Parathyroid adenoma (tissue), 2 donors: ENCODE data around the gene LRSAM1.

Experiments
- H2AFZ ChIP-seq: fragments of 300-600 bp; sonication (generic); one replicate; pipeline ENCODE4 v1.7.0; 2017; ENCODE audit warnings: antibody characterized with exemption, mild to moderate bottlenecking
- H3K27ac ChIP-seq: fragments of 300-600 bp; sonication (generic); one replicate; pipeline ENCODE4 v1.7.0; 2017
- H3K27me3 ChIP-seq: fragments of 300-600 bp; sonication (generic); one replicate; pipeline ENCODE4 v1.7.0; 2017; ENCODE audit warnings: low read length; ENCODE audit not compliant: control insufficient read depth, insufficient read depth
- H3K36me3 ChIP-seq: fragments of 300-600 bp; sonication (generic); one replicate; pipeline ENCODE4 v1.7.0; 2017; ENCODE audit warnings: low read length; ENCODE audit not compliant: control insufficient read depth, insufficient read depth
- H3K4me1 ChIP-seq: fragments of 300-600 bp; sonication (generic); one replicate; pipeline ENCODE4 v1.7.0; 2017; ENCODE audit warnings: control low read depth
- H3K4me2 ChIP-seq: fragments of 300-600 bp; sonication (generic); one replicate; pipeline ENCODE4 v1.7.0; 2017; ENCODE audit warnings: low read length
- H3K4me3 ChIP-seq: fragments of 300-600 bp; sonication (generic); one replicate; pipeline ENCODE4 v1.7.0; 2017; ENCODE audit warnings: low read depth, low read length
- H3K79me2 ChIP-seq: fragments of 300-600 bp; sonication (generic); one replicate; pipeline ENCODE4 v1.7.0; 2017; ENCODE audit warnings: control low read depth
- H3K9ac ChIP-seq: fragments of 300-600 bp; sonication (generic); one replicate; pipeline ENCODE4 v1.7.0; 2017; ENCODE audit warnings: mild to moderate bottlenecking
- H3K9me3 ChIP-seq: fragments of 300-600 bp; sonication (generic); one replicate; pipeline ENCODE4 v1.7.0; 2017; ENCODE audit warnings: low read length; ENCODE audit not compliant: control insufficient read depth
- TF ChIP-seq, protein P1 (sequence below): fragments of 300-600 bp; sonication (generic); IDR thresholded peaks from one replicate; pipeline ENCODE4 v1.7.0; 2017; ENCODE audit warnings: antibody characterized with exemption, mild to moderate bottlenecking
- donor health status: primary hyperparathyroidism.

Gene LRSAM1

DNA sequence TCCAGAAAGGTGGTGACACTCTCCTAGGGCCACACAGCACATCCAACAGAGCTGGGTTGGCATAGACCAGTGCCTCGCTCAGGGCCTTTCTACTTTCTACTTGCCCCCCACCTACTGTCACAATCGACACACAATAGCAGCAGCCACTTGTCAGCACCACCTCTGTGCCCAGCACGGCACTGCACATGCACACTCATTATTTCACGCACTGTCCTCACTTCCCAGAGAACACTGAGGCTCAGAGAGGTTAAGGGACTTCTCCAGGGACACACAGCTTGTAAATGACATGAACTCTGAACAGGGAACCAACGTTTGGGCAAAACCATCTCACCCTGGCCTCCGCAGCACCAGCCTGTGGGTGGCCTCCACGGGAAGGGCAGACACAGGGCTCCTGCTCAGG, 89.9 kb downstream of the LRSAM1 start:
- peaks cover 39% of the 10 kb centered on the region for H3K79me2 ChIP-seq
- H2AFZ ChIP-seq: no peak overlapping the region
- H3K9me3 ChIP-seq: no peaks in the 10 kb centered on the region
- H3K36me3 ChIP-seq: no peaks in the 10 kb centered on the region
- no peaks in the 10 kb centered on the region for H3K27me3 ChIP-seq
- H3K4me1 ChIP-seq: no peaks in the 10 kb centered on the region
- no peak overlapping the region for H3K4me3 ChIP-seq
- no peak overlapping the region for H3K27ac ChIP-seq
- no peak overlapping the region for H3K9ac ChIP-seq
- TF ChIP-seq, protein P1, sequence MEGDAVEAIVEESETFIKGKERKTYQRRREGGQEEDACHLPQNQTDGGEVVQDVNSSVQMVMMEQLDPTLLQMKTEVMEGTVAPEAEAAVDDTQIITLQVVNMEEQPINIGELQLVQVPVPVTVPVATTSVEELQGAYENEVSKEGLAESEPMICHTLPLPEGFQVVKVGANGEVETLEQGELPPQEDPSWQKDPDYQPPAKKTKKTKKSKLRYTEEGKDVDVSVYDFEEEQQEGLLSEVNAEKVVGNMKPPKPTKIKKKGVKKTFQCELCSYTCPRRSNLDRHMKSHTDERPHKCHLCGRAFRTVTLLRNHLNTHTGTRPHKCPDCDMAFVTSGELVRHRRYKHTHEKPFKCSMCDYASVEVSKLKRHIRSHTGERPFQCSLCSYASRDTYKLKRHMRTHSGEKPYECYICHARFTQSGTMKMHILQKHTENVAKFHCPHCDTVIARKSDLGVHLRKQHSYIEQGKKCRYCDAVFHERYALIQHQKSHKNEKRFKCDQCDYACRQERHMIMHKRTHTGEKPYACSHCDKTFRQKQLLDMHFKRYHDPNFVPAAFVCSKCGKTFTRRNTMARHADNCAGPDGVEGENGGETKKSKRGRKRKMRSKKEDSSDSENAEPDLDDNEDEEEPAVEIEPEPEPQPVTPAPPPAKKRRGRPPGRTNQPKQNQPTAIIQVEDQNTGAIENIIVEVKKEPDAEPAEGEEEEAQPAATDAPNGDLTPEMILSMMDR: no peak
- no peak overlapping the region for H3K4me2 ChIP-seq

DNA sequence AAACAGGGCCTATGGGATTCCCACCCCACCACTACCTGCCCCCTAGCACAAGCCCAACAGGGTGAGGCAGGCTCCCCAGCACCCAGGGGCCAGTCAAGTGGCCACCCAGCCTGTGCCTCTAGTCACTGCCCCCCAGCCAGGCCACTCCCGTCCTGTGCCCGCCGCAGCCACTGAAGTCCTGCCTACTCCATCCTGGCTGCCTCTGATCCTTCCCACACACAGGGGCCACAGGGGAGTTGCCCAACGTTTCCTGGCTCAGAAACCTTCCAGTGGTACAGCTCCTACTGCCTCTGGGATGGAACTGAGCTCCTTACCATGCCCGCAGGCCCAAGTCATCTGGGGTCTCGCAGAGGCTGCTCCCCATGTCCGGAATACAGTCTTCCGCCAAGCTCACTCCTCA, 90.6 kb downstream of the LRSAM1 start:
- Histone ChIP-seq H3K27me3 (no peaks in the 10 kb centered on the region), H3K27ac (no peak overlapping the region), H3K9ac (no peak overlapping the region), H3K9me3 (no peaks in the 10 kb centered on the region), H3K36me3 (no peaks in the 10 kb centered on the region), H3K4me3 (no peak overlapping the region), H3K4me2 (no peak overlapping the region), H3K79me2 (peaks cover 44% of the 10 kb centered on the region), H3K4me1 (no peaks in the 10 kb centered on the region), H2AFZ (no peak overlapping the region)
- TF ChIP-seq, protein P1: no peak

DNA sequence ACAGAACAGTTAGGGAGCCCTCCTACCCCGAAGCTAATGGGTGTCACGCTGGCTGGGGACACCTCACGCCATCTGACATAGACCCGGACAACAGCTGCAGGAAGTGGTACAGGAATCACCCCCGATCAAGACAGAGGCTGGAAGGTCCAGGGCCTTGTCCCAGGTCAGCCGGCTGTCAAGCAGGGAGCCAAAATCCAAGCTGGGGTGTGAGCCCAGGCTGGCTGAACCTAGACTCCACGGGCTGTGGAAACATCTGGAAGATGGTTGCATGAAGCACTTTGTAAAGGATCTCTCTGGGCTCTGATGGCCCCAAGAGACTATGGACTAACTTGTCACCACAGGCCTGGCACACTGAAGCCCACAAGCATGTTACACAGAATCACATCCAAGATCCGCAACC, 91.9 kb downstream of the LRSAM1 start:
- H3K9me3 ChIP-seq: no peaks in the 10 kb centered on the region
- no peaks in the 10 kb centered on the region for H3K27me3 ChIP-seq
- H3K27ac ChIP-seq: no peak overlapping the region
- TF ChIP-seq, protein P1: no peak
- no peak overlapping the region for H2AFZ ChIP-seq
- no peak overlapping the region for H3K4me2 ChIP-seq
- no peak overlapping the region for H3K4me3 ChIP-seq
- no peaks in the 10 kb centered on the region for H3K36me3 ChIP-seq
- H3K79me2 ChIP-seq: peaks cover 57% of the 10 kb centered on the region
- H3K4me1 ChIP-seq: no peaks in the 10 kb centered on the region
- no peak overlapping the region for H3K9ac ChIP-seq

DNA sequence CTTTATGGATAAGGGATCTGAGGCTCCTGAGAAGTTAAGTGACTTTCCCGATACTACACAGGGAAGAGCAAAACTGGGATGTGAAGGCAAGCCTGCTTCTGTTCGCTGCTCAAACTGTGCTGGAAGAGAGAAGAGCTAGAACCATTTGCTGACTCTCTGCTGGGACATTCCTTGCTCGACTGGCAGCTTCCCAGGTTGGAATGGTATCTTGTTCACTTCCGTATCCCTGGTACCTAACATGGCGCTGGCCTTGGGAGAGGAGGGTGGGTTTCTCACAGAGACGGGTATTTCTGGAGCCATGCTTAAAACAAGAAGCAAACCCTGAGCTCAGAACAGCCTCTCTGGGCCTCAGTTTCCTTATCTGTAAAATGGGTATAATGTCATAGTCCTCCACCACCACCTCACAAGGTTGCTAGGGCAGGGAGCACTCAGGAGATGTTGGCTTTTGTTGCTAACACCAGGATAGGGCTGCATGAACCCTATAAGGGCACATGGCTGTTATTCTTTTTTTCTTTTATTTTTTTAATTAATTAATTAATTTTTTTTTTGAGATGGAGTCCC, 92.7 kb downstream of the LRSAM1 start:
- H3K27ac ChIP-seq: no peak overlapping the region
- H3K9ac ChIP-seq: no peak overlapping the region
- no peaks in the 10 kb centered on the region for H3K4me1 ChIP-seq

More for the DNA sequence above, 92.7 kb downstream of the LRSAM1 start:
- Histone ChIP-seq H3K36me3 (no peaks in the 10 kb centered on the region), H3K4me2 (no peak overlapping the region), H3K4me3 (no peak overlapping the region), H2AFZ (no peak overlapping the region), H3K79me2 (peaks cover 64% of the 10 kb centered on the region), H3K27me3 (no peaks in the 10 kb centered on the region), H3K9me3 (no peaks in the 10 kb centered on the region)
- TF ChIP-seq, protein P1: no peak
